Muscle layer of duodenum (tissue), 2 donors: ENCODE data around the gene MOK.
"Not testable (repeated sequence)": the region's sequence is repeated elsewhere in the genome, so short reads cannot be mapped to it uniquely, and the experiment has no call there.

Source experiments
- H3K27ac ChIP-seq: one replicate; pipeline ENCODE4 v1.7.0; 2013; ENCODE audit warnings: mild to moderate bottlenecking, low read length
- H3K27me3 ChIP-seq: one replicate; pipeline ENCODE4 v1.7.0; 2013; ENCODE audit warnings: low read depth, mild to moderate bottlenecking, control low read depth, low read length
- H3K36me3 ChIP-seq, 2 donors: one replicate each; pipeline ENCODE4 v1.7.0; 2013; ENCODE audit warnings: low read length in 2 of 2, control low read depth in 1 of 2, mild to moderate bottlenecking in 1 of 2; ENCODE audit not compliant: insufficient read depth in 2 of 2, control insufficient read depth in 1 of 2
- H3K4me1 ChIP-seq, 2 donors: one replicate each; pipeline ENCODE4 v1.7.0; 2013; ENCODE audit warnings: low read length in 2 of 2, mild to moderate bottlenecking in 2 of 2, control low read depth in 1 of 2, moderate library complexity in 1 of 2; ENCODE audit not compliant: insufficient read depth in 2 of 2, control insufficient read depth in 1 of 2
- H3K4me3 ChIP-seq, 2 donors: one replicate each; pipeline ENCODE4 v1.7.0; 2013; ENCODE audit warnings: low read length in 2 of 2, low read depth in 1 of 2, mild to moderate bottlenecking in 1 of 2
- H3K9me3 ChIP-seq, 2 donors: one replicate each; pipeline ENCODE4 v1.7.0; 2013; ENCODE audit warnings: low read length in 2 of 2, control low read depth in 1 of 2, mild to moderate bottlenecking in 1 of 2; ENCODE audit not compliant: control insufficient read depth in 1 of 2
- donor health status: healthy.

MOK gene

GRCh38 chr14:102255401-102256190 lies 49.4 kb downstream of the MOK start:
- Histone ChIP-seq H3K36me3 (peaks cover 0 to 3% of the 10 kb centered on the region in 2 donors), H3K4me1 (peaks cover 0 to 7% of the 10 kb centered on the region in 2 donors), H3K4me3 (no peak overlapping the region), H3K9me3 (no peaks in the 10 kb centered on the region), H3K27ac (no peak overlapping the region), H3K27me3 (no peaks in the 10 kb centered on the region)

- Histone ChIP-seq H3K9me3 (no peaks in the 10 kb centered on the region), H3K4me3 (no peak overlapping the region), H3K4me1 (peaks cover 0 to 7% of the 10 kb centered on the region in 2 donors), H3K27ac (no peak overlapping the region), H3K36me3 (peaks cover 0 to 16% of the 10 kb centered on the region in 2 donors), H3K27me3 (no peaks in the 10 kb centered on the region)
Observed at GRCh38 chr14:102252834-102253801, 51.8 kb downstream of the MOK start.

DNA sequence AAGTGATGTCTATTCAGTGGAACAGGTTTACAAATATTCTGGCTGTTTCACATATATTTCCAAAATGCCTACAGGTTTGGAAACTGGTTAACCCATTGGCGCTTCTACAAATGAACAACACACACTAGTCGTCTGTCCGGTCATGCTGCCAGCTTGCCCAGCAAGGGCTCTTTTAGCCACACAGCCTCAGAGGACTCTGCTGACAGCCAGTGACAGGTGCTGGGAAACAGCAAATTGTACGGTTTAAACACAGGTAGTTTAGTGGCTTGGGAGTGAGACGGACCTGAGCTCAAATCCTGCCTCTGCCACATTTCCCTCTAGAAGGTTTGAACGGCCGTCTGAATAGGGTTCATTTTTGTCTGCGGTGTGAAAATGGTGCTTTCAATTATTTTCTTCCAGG lies 53.8 kb downstream of the MOK start:
- peaks cover 0 to 7% of the 10 kb centered on the region in 2 donors for H3K4me1 ChIP-seq
- peaks cover 0 to 16% of the 10 kb centered on the region in 2 donors for H3K36me3 ChIP-seq
- H3K27ac ChIP-seq = no peak overlapping the region
- H3K4me3 ChIP-seq = no peak overlapping the region
- no peaks in the 10 kb centered on the region for H3K9me3 ChIP-seq
- no peaks in the 10 kb centered on the region for H3K27me3 ChIP-seq

- H3K27ac ChIP-seq = no peak overlapping the region
- H3K36me3 ChIP-seq = peaks cover 0 to 16% of the 10 kb centered on the region in 2 donors
- peaks cover 0 to 7% of the 10 kb centered on the region in 2 donors for H3K4me1 ChIP-seq
- H3K9me3 ChIP-seq = no peaks in the 10 kb centered on the region
- no peak overlapping the region for H3K4me3 ChIP-seq
- H3K27me3 ChIP-seq = no peaks in the 10 kb centered on the region
Observed at GRCh38 chr14:102250636-102251035, 54.3 kb downstream of the MOK start.

- Histone ChIP-seq H3K27ac (no peak overlapping the region), H3K36me3 (peaks cover 0 to 16% of the 10 kb centered on the region in 2 donors), H3K4me3 (no peak overlapping the region), H3K4me1 (peaks cover 0 to under 1% of the 10 kb centered on the region in 2 donors), H3K9me3 (no peaks in the 10 kb centered on the region), H3K27me3 (no peaks in the 10 kb centered on the region)
Observed at GRCh38 chr14:102249981-102250380, 55.0 kb downstream of the MOK start.

GRCh38 chr14:102249041-102249440 lies 55.9 kb downstream of the MOK start:
- no peaks in the 10 kb centered on the region for H3K9me3 ChIP-seq
- H3K27ac ChIP-seq = no peak overlapping the region

GRCh38 chr14:102248121-102248520 lies 56.8 kb downstream of the MOK start:
- no peak overlapping the region for H3K27ac ChIP-seq
- no peaks in the 10 kb centered on the region for H3K4me1 ChIP-seq
- no peaks in the 10 kb centered on the region for H3K27me3 ChIP-seq
- H3K9me3 ChIP-seq = no peaks in the 10 kb centered on the region
- H3K36me3 ChIP-seq = peaks cover 0 to 16% of the 10 kb centered on the region in 2 donors
- no peak overlapping the region for H3K4me3 ChIP-seq

More at GRCh38 chr14:102249041-102249440, 55.9 kb downstream of the MOK start:
- Histone ChIP-seq H3K36me3 (peaks cover 0 to 16% of the 10 kb centered on the region in 2 donors), H3K4me1 (no peaks in the 10 kb centered on the region), H3K4me3 (no peak overlapping the region), H3K27me3 (no peaks in the 10 kb centered on the region)

DNA sequence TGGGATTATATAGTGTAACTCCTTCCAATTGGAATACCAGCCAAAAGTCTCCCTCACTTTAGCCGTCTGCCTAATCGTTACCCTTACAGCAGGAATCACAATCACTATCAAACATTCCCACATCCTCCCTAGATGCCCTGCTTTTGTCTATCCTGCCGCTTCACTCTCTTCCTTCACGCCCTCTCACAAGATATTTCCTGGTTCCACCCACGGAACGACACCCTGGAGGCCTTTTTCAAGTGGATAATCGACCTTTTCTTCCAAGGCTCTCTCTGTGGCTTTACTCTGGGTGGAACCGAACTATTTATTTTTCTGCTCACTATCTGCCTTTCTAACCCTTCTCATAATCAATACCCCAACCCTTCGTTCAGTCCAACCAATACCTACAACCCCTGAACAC lies 58.9 kb downstream of the MOK start:
- H3K36me3 ChIP-seq = peaks cover 0 to 16% of the 10 kb centered on the region in 2 donors
- no peak overlapping the region for H3K4me3 ChIP-seq
- H3K27me3 ChIP-seq = no peaks in the 10 kb centered on the region
- no peak overlapping the region for H3K27ac ChIP-seq
- H3K9me3 ChIP-seq = no peaks in the 10 kb centered on the region
- H3K4me1 ChIP-seq = no peaks in the 10 kb centered on the region

GRCh38 chr14:102243795-102244194 lies 61.2 kb downstream of the MOK start:
- not testable (repeated sequence) for H3K27ac ChIP-seq, H3K27me3 ChIP-seq, H3K4me1 ChIP-seq, H3K4me3 ChIP-seq, H3K36me3 ChIP-seq, H3K9me3 ChIP-seq

DNA sequence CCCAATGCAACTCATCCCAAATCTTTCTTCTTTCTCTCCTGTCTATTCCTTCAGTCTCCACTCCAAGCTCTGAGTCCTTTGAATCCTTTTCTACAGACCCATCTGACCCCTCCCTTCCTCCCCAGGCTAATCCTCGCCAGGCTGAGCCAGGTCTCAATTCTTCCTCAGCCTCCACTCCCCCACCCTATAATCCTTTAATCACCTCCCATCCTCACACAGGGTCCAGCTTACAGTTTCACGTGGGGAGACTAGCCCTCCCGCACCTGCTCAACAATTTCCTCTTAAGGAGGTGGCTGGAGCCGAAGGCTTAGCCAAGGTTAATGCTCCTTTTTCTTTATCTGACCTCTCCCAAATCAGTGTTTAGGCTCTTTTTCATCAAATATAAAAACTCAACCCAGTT lies 63.8 kb downstream of the MOK start:
- H3K4me3 ChIP-seq = no peak overlapping the region
- no peaks in the 10 kb centered on the region for H3K27me3 ChIP-seq
- H3K9me3 ChIP-seq = no peaks in the 10 kb centered on the region
- H3K36me3 ChIP-seq = no peaks in the 10 kb centered on the region
- no peaks in the 10 kb centered on the region for H3K4me1 ChIP-seq
- no peak overlapping the region for H3K27ac ChIP-seq

DNA sequence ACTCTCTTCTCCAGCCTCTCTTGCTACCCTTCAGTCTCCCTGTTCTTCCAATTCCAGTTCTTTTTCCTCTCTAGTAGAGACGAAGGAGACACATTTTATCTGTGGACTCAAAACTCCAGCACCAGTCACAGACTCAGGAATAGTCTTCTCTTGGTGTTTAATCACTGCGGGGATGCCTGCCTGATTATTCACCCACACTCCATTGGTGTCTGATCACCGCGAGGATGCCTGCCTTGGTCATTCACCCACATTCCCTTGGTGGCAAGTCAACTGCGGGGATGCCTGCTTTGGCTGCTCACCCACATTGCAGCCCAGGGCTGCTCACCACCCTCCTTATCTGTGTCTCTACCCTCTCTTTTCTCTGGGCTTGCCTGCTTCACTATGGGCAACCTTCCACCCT lies 64.5 kb downstream of the MOK start:
- not testable (repeated sequence) for H3K27me3 ChIP-seq, H3K9me3 ChIP-seq, H3K4me3 ChIP-seq, H3K4me1 ChIP-seq, H3K36me3 ChIP-seq, H3K27ac ChIP-seq
